SK-N-SH (cell line): ENCODE results near the gene OPN3. TPM values are rescaled to one million over a fixed set of nuclear protein-coding genes. Genes with fewer than 3 reads are reported as not detected.

Source experiments
- CTCF ChIA-PET: fragments of 300-600, 350-600 bp; formaldehyde crosslinking; extraction: SDS; loops from one replicate; lab custom pipeline; 2021; lab: Yijun Ruan, JAX
- POLR2A ChIA-PET: fragments of 350-600 bp; sonication (Branson Sonifier 250); formaldehyde crosslinking; extraction: SDS; loops from one replicate; lab custom pipeline; 2020; ENCODE audit warnings: antibody characterized with exemption, inconsistent platforms; lab: Yijun Ruan, JAX
- DNase-seq: peaks from one replicate; pipeline ENCODE4 v3.0.0; 2012
- H2AFZ ChIP-seq: fragments of 200-600 bp; sonication (generic); 2 replicates; pipeline ENCODE4 v1.8.1; 2016; ENCODE audit warnings: antibody characterized with exemption, mild to moderate bottlenecking, low read depth
- H3F3A ChIP-seq: fragments of 200-600 bp; sonication (generic); replicated peaks from 2 replicates; pipeline ENCODE3; 2016; ENCODE audit warnings: antibody characterized with exemption, mild to moderate bottlenecking; ENCODE audit not compliant: insufficient read depth
- H3K27ac ChIP-seq, 2 experiments: fragments of 200-500 bp in 1 of 2; fragments of 200-600 bp in 1 of 2; sonication (Bioruptor generic) in 1 of 2; sonication (generic), shearing (Covaris generic) in 1 of 2; 2 replicates each; pipeline versions ENCODE4 v1.5.1 to v1.6.1; 2014 to 2016; ENCODE audit warnings: low read depth in 2 of 2, inconsistent platforms in 1 of 2, low read length in 1 of 2, mild to moderate bottlenecking in 1 of 2, mixed read lengths in 1 of 2
- H3K27me3 ChIP-seq: fragments of 200-600 bp; sonication (generic), shearing (Covaris generic); 2 replicates; pipeline ENCODE4 v1.6.1; 2016; ENCODE audit warnings: mixed run types; ENCODE audit not compliant: insufficient read depth
- H3K36me3 ChIP-seq, 2 experiments: fragments of 200-500 bp in 1 of 2; fragments of 200-600 bp in 1 of 2; sonication (Bioruptor generic) in 1 of 2; sonication (generic) in 1 of 2; replicated peaks in 1 of 2; 2 replicates each; pipeline versions ENCODE3 to v1.5.1; 2014 to 2016; ENCODE audit warnings: low read length in 1 of 2, mild to moderate bottlenecking in 1 of 2; ENCODE audit not compliant: insufficient read depth in 2 of 2, control insufficient read depth in 1 of 2
- H3K4me1 ChIP-seq, 2 experiments: fragments of 200-500 bp in 1 of 2; fragments of 200-600 bp in 1 of 2; sonication (Bioruptor generic) in 1 of 2; sonication (generic), shearing (Covaris generic) in 1 of 2; 2 replicates each; pipeline versions ENCODE4 v1.5.1 to v1.6.1; 2014 to 2016; ENCODE audit warnings: low read depth in 1 of 2, low read length in 1 of 2, mixed run types in 1 of 2; ENCODE audit not compliant: insufficient read depth in 2 of 2, control insufficient read depth in 1 of 2
- H3K4me2 ChIP-seq: fragments of 200-600 bp; sonication (generic), shearing (Covaris generic); 2 replicates; pipeline ENCODE4 v1.6.1; 2017; ENCODE audit warnings: mixed run types
- H3K4me3 ChIP-seq, 2 experiments: fragments of 200-500 bp in 1 of 2; fragments of 200-600 bp in 1 of 2; sonication (Bioruptor generic) in 1 of 2; sonication (generic), shearing (Covaris generic) in 1 of 2; 2 replicates each; pipeline versions ENCODE4 v1.5.1 to v1.8.1; 2014 to 2016; ENCODE audit warnings: low read depth in 2 of 2, inconsistent platforms in 1 of 2, low read length in 1 of 2, mild to moderate bottlenecking in 1 of 2, mixed read lengths in 1 of 2, moderate library complexity in 1 of 2
- H3K79me2 ChIP-seq: fragments of 200-600 bp; sonication (generic); 2 replicates; pipeline ENCODE4 v1.8.1; 2017; ENCODE audit warnings: mild to moderate bottlenecking; ENCODE audit not compliant: insufficient read depth
- H3K9ac ChIP-seq: fragments of 200-600 bp; sonication (generic); 2 replicates; pipeline ENCODE4 v1.6.1; 2017; ENCODE audit warnings: mixed run types
- H3K9me2 ChIP-seq: fragments of 200-600 bp; sonication (generic); 2 replicates; pipeline ENCODE4 v1.6.1; 2017; ENCODE audit warnings: mixed run types
- H3K9me3 ChIP-seq: fragments of 200-600 bp; sonication (generic); 2 replicates; pipeline ENCODE4 v1.6.1; 2017; ENCODE audit warnings: mixed run types, mild to moderate bottlenecking, moderate library complexity
- H4K20me1 ChIP-seq: fragments of 200-600 bp; sonication (generic); 2 replicates; pipeline ENCODE4 v1.6.1; 2017; ENCODE audit warnings: mild to moderate bottlenecking, mixed run types; ENCODE audit not compliant: insufficient read depth
- EZH2phosphoT487 ChIP-seq: fragments of 200-600 bp; sonication (generic); IDR thresholded peaks from 2 replicates; pipeline ENCODE4 v1.6.1; 2017; ENCODE audit warnings: low read depth, mixed run types, mild to moderate bottlenecking, antibody characterized with exemption, moderate library complexity, borderline replicate concordance
- GABPA ChIP-seq: IDR thresholded peaks from 2 replicates; pipeline ENCODE4 v1.4.0; 2012; ENCODE audit warnings: low read depth, mild to moderate bottlenecking
- GATA2 ChIP-seq: sonication (generic); formaldehyde crosslinking; IDR thresholded peaks from 2 replicates; pipeline ENCODE4 v1.5.0; 2020; ENCODE audit warnings: mild to moderate bottlenecking, missing genetic modification reagents
- MXI1 ChIP-seq: IDR thresholded peaks from 2 replicates; pipeline ENCODE4 v1.6.1; 2012; ENCODE audit warnings: mild to moderate bottlenecking, low read depth, low read length, improper control_type of control experiment
- NFIC ChIP-seq: IDR thresholded peaks from 2 replicates; pipeline ENCODE4 v1.4.0; 2012; ENCODE audit warnings: borderline replicate concordance
- NRF1 ChIP-seq: IDR thresholded peaks from 2 replicates; pipeline ENCODE4 v1.6.1; 2012; ENCODE audit warnings: low read depth, mild to moderate bottlenecking, low read length
- RAD21 ChIP-seq: IDR thresholded peaks from 2 replicates; pipeline ENCODE4 v1.6.1; 2012; ENCODE audit warnings: mild to moderate bottlenecking, low read length
- WGBS: methylation state at CpG from one replicate; pipeline ENCODE4 v1.1.6; 2017; ENCODE audit warnings: low lambda C conversion rate; 5-methylcytosine and 5-hydroxymethylcytosine counted together
- polyA plus RNA-seq, 3 experiments: library from polyadenylated mRNA; depleted of rRNA; stranded (reverse); fragments of >200 nt; gene quantifications; 2 replicates each; pipeline ENCODE4 v1.2.3, GENCODE V29; 2012
- TF ChIP-seq, protein P1 (sequence below): IDR thresholded peaks from 2 replicates; pipeline ENCODE4 v1.4.0; 2012; ENCODE audit warnings: low read depth, borderline replicate concordance
- TF ChIP-seq, protein P2 (sequence below): IDR thresholded peaks from 2 replicates; pipeline ENCODE4 v1.6.1; 2012; ENCODE audit warnings: mild to moderate bottlenecking, low read depth, low read length, moderate library complexity
- TF ChIP-seq, protein P3 (sequence below): fragments of 200-600 bp; sonication (generic); IDR thresholded peaks from 2 replicates; pipeline ENCODE4 v1.6.1; 2017; ENCODE audit warnings: antibody characterized with exemption, mild to moderate bottlenecking, moderate library complexity

The OPN3 gene
- polyA plus RNA-seq, 1 of the 3 experiments (the other 2 are of a cell fraction), result 7.8 TPM

DNA sequence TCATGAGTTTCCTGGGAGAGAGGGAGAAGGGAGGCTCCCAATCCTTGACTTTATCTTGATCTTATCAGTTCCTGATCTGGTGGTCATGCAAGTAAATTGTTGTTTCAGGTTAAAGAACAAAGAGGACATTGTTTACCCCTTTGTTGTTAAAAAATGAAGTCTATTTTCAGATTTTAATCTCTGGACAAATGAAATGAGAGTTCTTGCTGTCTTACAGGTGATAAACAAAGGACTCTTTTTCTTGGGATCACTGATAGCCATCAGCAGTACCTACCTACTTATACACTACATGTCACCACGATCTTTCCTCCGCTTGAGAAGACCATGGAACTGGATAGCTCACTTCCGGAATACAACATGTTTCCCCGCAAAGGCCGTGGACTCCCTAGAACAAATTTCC is 48.4 kb downstream of the OPN3 start:
- peaks cover 0 to 13% of the 10 kb centered on the region in 2 experiments; a peak in 1 of 4 replicates for H3K4me1 ChIP-seq
- no peaks in the 10 kb centered on the region for H4K20me1 ChIP-seq
- H3K4me3 ChIP-seq, result no peak overlapping the region
- no peaks in the 10 kb centered on the region for H3K79me2 ChIP-seq
- H3F3A ChIP-seq, result peaks cover 17% of the 10 kb centered on the region
- WGBS, result 94% methylated on average over 5 of the region's 5 CpGs
- H3K27ac ChIP-seq, result no peak overlapping the region
- H3K36me3 ChIP-seq, result peaks cover 4 to 13% of the 10 kb centered on the region in 2 experiments
- H2AFZ ChIP-seq, result no peak overlapping the region
- no peaks in the 10 kb centered on the region for H3K27me3 ChIP-seq
- DNase-seq, result no peak
- no peaks in the 10 kb centered on the region for H3K9me2 ChIP-seq
- ChIA-PET CTCF (interaction anchor here (1.1 to 2.6 kb wide), 2 partner anchors 19 kb away, joined by 3 to 13 read pairs; no protein-coding TSS in a partner anchor), POLR2A (no interaction called here)
- H3K9me3 ChIP-seq, result no peaks in the 10 kb centered on the region
- no peak for TF ChIP-seq GABPA
- TF ChIP-seq, protein P1, sequence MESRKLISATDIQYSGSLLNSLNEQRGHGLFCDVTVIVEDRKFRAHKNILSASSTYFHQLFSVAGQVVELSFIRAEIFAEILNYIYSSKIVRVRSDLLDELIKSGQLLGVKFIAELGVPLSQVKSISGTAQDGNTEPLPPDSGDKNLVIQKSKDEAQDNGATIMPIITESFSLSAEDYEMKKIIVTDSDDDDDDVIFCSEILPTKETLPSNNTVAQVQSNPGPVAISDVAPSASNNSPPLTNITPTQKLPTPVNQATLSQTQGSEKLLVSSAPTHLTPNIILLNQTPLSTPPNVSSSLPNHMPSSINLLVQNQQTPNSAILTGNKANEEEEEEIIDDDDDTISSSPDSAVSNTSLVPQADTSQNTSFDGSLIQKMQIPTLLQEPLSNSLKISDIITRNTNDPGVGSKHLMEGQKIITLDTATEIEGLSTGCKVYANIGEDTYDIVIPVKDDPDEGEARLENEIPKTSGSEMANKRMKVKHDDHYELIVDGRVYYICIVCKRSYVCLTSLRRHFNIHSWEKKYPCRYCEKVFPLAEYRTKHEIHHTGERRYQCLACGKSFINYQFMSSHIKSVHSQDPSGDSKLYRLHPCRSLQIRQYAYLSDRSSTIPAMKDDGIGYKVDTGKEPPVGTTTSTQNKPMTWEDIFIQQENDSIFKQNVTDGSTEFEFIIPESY, result no peak
- TF ChIP-seq RAD21, result no peak
- TF ChIP-seq GATA2 (CRISPR knock-in tag), result no peak
- no peak for TF ChIP-seq EZH2phosphoT487
- TF ChIP-seq NFIC, result no peak
- TF ChIP-seq MXI1, result no peak
- no peak for TF ChIP-seq NRF1
- TF ChIP-seq, protein P2, sequence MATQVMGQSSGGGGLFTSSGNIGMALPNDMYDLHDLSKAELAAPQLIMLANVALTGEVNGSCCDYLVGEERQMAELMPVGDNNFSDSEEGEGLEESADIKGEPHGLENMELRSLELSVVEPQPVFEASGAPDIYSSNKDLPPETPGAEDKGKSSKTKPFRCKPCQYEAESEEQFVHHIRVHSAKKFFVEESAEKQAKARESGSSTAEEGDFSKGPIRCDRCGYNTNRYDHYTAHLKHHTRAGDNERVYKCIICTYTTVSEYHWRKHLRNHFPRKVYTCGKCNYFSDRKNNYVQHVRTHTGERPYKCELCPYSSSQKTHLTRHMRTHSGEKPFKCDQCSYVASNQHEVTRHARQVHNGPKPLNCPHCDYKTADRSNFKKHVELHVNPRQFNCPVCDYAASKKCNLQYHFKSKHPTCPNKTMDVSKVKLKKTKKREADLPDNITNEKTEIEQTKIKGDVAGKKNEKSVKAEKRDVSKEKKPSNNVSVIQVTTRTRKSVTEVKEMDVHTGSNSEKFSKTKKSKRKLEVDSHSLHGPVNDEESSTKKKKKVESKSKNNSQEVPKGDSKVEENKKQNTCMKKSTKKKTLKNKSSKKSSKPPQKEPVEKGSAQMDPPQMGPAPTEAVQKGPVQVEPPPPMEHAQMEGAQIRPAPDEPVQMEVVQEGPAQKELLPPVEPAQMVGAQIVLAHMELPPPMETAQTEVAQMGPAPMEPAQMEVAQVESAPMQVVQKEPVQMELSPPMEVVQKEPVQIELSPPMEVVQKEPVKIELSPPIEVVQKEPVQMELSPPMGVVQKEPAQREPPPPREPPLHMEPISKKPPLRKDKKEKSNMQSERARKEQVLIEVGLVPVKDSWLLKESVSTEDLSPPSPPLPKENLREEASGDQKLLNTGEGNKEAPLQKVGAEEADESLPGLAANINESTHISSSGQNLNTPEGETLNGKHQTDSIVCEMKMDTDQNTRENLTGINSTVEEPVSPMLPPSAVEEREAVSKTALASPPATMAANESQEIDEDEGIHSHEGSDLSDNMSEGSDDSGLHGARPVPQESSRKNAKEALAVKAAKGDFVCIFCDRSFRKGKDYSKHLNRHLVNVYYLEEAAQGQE, result no peak
- TF ChIP-seq, protein P3, sequence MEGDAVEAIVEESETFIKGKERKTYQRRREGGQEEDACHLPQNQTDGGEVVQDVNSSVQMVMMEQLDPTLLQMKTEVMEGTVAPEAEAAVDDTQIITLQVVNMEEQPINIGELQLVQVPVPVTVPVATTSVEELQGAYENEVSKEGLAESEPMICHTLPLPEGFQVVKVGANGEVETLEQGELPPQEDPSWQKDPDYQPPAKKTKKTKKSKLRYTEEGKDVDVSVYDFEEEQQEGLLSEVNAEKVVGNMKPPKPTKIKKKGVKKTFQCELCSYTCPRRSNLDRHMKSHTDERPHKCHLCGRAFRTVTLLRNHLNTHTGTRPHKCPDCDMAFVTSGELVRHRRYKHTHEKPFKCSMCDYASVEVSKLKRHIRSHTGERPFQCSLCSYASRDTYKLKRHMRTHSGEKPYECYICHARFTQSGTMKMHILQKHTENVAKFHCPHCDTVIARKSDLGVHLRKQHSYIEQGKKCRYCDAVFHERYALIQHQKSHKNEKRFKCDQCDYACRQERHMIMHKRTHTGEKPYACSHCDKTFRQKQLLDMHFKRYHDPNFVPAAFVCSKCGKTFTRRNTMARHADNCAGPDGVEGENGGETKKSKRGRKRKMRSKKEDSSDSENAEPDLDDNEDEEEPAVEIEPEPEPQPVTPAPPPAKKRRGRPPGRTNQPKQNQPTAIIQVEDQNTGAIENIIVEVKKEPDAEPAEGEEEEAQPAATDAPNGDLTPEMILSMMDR, result no peak
- no peak overlapping the region for H3K4me2 ChIP-seq
- H3K9ac ChIP-seq, result no peak overlapping the region
